ELF-1 (cell line): ENCODE measurements around the gene SULF2.
A peak's percentile ranks its signal among the peaks of the same experiment; 100 is the strongest.

Source experiments
- DNase-seq: peaks from one replicate; pipeline ENCODE4 v3.0.0-alpha.2; 2016; ENCODE audit warnings: low read depth, low spot score

Gene SULF2

GRCh38 chr20:47762699-47763268 lies 22.5 kb downstream of the SULF2 start:
- no peak for DNase-seq

DNA sequence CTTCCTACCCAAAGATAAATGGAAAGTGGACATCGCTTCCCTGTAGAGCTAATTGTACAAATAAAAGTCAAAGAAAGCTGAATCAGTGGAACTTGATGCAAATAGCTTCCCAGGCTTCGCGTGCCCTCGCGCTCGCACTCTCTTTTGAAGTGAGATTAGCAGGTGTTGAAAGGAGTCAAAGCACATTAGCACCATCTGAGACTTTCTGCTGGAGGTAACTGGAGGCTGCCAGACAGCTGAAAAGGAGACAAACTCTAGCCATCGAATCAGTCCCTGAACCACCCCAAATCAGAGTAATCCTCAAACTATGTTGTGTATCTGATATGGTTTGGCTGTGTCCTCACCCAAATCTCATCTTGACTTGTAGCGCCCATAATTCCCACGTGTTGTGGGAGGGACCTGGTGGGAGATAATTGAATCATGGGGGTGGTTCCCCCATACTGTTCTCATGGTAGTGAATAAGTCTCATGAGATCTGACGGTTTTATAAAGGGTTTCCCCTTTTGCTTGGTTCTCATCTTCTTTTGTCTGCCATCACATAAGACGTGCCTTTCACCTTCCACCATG lies 23.7 kb downstream of the SULF2 start:
- no peak for DNase-seq

DNA sequence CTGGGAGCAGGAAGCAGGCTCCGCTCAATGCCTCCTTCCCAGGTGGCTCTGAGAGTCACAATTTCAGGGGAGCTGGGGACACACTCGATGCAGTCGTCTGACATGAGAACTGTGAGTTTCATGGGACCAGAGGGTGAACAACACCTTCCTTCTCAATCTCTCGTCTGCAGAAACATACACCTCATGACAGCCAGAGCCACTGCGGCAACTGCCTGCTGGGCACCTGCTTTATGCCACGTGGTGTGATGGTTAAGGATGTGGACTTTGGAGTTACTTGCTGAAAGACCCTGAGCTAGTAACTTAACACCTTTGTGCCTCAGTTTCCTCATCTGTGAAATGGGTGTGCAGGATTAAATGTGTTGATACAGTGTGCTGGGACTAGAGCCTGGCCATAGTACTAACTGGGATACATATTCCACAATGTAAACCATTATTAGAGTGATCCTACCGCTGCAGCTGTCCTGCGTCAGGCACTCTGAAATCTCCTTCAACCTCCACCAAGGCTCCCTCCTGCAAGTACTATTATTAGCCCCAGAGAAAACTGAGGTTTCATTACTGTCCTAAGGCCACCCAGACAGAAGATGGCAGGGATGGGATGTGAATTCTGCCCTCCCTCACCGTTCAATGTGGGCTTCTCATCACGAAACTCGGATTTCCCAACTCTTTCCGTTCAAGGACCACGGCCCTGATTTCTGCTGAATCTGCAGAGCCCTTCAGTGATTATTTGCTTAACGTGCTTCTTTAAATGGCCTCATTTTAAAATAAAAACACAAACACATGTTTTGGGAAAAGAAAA lies 24.4 kb downstream of the SULF2 start:
- no peak for DNase-seq

DNA sequence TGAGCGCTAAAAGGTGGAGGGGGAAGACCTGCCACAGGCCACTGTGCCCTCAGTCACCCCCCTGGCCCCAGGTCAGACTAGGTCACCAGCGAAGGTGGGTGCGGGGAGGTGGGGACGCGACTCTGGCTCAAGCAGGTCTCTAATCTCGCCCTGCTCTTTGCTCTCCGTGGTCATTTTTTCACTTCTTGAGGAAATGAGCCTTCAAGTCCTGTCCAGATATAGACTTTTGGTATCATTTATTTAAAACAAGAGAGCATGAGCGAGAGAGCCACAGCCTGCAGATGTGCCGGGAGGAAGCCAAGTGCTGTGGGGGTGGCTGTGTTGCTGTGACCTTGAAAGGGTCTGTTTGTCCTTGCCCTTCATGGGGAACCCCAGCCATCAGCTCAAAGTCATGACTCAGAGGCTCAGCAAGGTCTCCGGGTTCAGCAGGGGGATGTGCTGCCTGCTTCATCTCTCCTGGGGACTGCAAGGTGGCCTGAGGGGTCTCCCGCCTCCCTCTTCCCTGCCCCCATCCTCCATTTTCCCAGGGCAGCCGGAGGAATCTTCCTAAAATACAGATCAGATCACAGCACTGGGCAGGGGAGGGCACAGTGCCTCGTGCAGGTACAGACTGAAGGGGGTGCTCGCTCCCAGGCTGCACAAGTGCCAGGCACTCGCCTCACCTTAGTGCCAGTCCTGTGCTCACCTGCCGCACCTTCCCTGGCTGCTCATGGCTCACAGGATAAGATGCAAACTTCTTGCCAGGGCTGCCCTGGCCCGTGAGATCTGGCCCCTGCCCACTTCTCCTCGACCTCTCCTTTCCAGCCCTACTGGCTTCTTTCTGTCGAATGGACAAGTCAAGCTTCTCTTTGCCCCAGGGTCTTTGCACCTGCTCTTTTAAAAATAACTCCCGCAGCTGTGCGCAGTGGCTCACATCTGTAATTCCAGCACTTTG lies 26.5 kb downstream of the SULF2 start:
- no peak for DNase-seq

DNA sequence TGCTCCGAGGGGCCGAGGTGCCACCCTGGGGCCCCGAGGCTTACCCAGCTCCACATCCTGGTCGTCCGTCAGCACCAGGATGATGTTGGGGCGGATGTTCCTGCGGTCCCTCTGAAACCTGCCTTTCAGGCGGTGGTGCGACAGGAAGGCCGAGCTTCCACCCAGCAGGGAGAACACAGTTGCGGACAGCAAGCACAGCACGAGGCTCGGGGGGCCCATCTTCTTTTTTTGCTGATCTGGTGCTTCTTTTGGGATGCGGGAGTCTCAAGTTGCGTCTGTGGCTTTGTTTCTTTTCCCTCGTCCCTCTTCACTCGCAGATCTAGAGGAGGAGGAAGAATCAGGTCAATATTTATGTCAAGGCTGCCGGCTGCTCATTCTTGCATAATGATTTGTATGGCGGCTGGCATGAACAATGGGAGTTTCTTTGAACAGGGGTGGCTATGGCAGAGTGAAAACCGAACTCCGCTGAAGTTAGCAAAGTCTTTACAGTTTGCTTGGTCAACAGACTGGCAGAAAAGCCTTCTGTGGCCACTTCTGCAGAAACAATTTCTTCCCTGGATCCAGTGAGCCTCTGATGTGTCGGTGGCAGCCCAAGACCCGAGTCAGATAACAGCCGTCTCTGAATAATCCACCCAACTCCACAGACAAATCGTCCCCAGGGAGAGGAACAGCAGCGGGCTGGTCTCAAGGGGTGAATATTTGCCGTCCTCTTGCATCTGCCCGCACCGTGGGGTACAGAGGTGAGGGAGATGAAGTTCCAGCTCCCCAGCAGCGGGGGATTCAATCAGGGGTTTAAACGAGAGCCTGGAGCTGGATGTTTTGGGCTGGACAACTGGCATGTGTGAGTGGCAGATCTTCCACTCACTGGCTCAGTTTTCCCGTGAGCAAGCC lies 27.9 kb downstream of the SULF2 start:
- DNase-seq: no peak

GRCh38 chr20:47754946-47755652 lies 30.2 kb downstream of the SULF2 start:
- DNase-seq: no peak

- no peak for DNase-seq
Measured at GRCh38 chr20:47754388-47754715, 30.9 kb downstream of the SULF2 start.

GRCh38 chr20:47753576-47754387 lies 31.5 kb downstream of the SULF2 start:
- DNase-seq: no peak

DNA sequence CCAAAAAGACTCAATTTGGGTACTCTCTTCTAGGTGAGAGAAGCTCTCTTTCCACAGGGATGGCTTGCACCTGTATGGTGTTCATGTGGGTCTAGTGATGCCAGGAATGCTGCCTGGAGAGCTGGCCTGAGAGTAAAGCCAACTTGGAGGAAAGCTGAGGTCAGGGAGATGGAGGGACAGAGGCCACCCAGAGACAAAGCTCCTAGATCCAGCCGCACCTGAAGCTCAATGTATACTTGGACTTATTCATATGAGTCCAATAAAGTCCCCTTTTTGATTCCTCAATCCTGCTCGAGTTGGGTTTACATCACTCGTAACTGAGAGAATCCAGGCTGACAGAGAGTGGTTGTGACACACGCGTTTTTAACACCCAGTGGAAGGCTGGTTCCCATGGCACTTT lies 33.8 kb downstream of the SULF2 start:
- DNase-seq: no peak

DNA sequence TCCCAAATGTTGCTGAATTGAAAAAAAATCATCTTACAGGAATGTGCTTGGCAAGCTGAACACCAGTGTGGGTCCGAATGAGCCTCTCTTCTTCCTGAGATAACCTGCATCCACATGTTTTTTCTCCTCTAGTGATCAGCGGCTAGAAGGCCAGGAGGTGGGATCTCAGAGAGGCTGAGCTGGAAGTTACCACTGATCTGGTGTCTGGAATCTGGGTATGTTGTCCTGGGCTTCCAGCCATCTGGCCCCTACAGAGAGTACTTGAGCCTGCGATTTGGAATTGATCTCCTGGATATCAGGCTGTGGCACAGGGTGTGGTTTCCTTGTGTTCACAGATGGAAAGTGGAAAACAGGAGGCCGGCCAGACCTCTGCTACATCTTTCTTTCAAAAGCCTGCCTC lies 35.9 kb downstream of the SULF2 start:
- DNase-seq: no peak

DNA sequence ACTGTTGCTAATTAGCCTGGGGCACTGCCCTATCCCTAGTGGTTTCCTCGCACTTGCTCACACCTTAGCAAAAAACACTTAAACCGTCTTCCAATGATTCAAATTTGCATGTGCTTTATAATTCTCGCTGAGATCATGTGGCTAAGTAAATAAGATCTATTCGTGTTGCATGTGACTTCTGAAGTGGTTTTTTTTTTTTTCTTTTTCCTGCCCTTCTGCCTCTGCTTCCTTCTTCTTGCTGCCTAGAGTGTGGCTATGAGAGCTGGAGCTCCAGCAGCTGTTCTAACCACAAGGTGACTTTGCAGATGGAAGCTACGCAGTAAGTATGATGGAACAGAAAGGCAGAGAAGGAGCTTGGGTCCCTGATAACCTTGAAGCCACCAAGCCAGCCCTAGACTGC lies 36.5 kb downstream of the SULF2 start:
- no peak for DNase-seq

DNA sequence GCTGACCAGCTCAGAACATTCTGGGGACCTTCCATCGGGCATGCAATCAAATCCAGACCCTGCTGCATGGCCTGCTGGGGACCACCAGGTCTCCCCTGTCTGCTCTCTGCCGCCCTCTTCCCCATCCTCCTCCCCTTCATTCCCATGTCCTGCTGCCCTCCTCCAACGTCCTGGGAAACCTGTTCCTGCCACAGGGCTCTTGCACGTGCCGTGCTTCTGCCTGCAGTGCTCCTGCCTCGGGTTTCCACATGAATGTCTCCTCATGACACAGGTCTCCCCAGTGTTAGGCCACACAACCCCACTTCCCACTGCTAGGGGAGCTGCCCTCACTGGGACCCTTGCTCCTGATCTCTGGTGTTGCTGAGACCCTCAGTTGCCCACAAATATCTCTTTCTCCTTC lies 37.2 kb downstream of the SULF2 start:
- DNase-seq: no peak

GRCh38 chr20:47747669-47748031 lies 37.6 kb downstream of the SULF2 start:
- DNase-seq: no peak

DNA sequence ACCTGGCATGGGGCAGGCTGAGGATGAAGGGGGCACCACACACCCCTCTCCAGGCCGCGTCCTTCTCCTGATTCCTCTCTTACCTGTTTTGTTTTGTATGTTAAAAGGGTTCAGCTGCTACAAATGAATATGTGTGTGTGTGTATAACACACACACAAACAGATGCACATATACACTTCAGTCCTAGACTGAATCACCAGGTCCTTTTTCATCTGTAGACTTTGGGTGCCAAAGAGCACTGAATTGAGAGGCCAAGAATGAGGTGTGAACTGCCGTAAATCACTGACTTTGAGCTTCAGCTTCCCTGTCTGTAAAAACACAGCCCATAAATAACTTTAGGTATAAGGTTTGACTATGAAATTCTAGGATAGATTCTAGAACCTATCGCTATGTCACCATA lies 40.5 kb downstream of the SULF2 start:
- no peak for DNase-seq

DNA sequence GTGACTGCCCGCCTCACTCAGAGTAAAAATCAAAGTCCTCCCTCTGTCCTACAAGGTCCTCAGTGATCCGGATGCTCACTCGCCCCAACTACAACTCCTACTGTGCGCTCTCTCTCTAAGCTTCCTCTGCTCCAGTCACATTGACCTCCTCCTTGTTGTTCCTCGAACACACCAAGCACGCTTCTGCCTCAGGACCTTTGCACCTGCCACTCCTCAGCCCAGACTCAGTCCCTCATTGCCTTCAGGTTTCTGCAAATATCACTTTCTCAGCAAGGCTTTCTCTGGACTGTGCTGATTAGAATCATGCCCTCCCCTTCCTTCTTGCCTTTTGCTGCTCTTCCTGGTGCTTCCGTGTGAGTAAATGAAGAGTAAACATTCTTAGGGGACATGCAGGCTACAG lies 41.6 kb downstream of the SULF2 start:
- DNase-seq: no peak

GRCh38 chr20:47741669-47742608 lies 43.3 kb downstream of the SULF2 start:
- no peak for DNase-seq

DNA sequence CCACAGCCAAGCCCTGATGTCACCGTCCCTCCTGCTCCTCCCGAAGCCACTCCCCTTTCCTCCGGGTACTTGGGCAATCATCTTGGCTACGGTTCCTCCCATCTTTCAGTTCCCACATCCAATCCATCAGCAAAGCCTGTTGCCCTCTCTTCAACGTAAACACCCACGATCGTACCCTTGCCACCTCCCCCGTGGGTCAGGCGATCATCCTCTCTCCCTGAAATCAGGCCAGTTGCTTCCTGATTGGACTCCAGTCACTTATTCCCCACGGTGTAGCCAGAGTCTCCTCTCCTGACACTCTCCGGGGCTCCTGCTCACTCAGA lies 44.5 kb downstream of the SULF2 start:
- DNase-seq: peak; percentile 48

- DNase-seq: no peak
Measured at GRCh38 chr20:47740121-47740861, 45.0 kb downstream of the SULF2 start.
